Measurements from ENCODE around the gene CMTM4.

CMTM4 gene

GRCh38 chr16:66566051-66566901 lies 130.3 kb downstream of the CMTM4 start, which contains the start of gene CMTM1:
CMTM1 (plus strand) TSS chr16:66566439; CDS start chr16:66566514, 75 bp downstream.
- DNase-seq (ENCODE audit: low read depth): no peak

All from stimulated activated CD8-positive, alpha-beta memory T cell treated with anti-CD3 and anti-CD28 coated beads, Interleukin-15, amount 100 ng/mL, for 24 hours (primary cell).